ENCODE data around the gene HDAC8. TPM values are rescaled to one million over a fixed set of nuclear protein-coding genes. Genes with fewer than 3 reads are reported as not detected.

Gene HDAC8
- total and polyA plus RNA-seq, 9 of the 15 experiments (the other 6 are each of a cell fraction or from before 2014, with no cell fraction given), result 18.9 to 53.8 (median 28.7) TPM

DNA sequence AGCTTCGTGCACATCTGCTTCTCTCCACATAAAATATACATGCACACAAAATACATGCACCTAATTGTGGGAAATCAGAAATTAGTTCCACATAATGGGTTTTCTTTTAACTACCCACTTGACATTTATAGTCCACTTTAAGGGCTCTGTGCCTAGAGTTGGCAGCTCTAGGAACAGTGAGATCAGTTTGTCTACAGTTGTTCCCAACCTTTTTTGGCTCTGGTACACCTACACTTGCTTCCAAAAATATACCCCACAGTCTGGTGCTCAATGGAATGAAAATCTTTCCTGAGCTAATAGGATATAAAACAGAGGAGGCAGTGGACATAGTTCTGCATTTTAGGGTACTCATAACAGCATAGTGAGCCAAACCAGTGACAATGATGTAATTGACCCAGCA, 36.1 kb downstream of the HDAC8 start:
- no peak overlapping the region for H3K27ac ChIP-seq (ENCODE audit: extremely low read depth, low read depth, low read length)
- TF ChIP-seq ZNF143 (CRISPR knock-in tag; IDR thresholded peaks at IDR 0.05) (no peak), ZNF217 (CRISPR knock-in tag; IDR thresholded peaks at IDR 0.05) (no peak), CTBP1 (IDR thresholded peaks at IDR 0.05; ENCODE audit: borderline replicate concordance) (no peak), ILF3 (IDR thresholded peaks at IDR 0.05; ENCODE audit: borderline replicate concordance) (no peak), ILK (tag; IDR thresholded peaks at IDR 0.05; ENCODE audit: borderline replicate concordance, low read depth) (no peak), SRSF7 (optimal IDR thresholded peaks at IDR 0.05; ENCODE audit: low read depth, low read length) (no peak), ZNF232 (CRISPR knock-in tag; IDR thresholded peaks at IDR 0.05) (no peak), SMARCC2 (IDR thresholded peaks at IDR 0.05; ENCODE audit: low read depth) (no peak), CCAR2 (IDR thresholded peaks at IDR 0.05; ENCODE audit: low read depth, low read length) (no peak), ZNF644 (tag; IDR thresholded peaks at IDR 0.05; ENCODE audit: low read depth) (no peak), BRD9 (IDR thresholded peaks at IDR 0.05; ENCODE audit: low read depth, partially characterized antibody) (no peak), SAFB2 (IDR thresholded peaks at IDR 0.05; ENCODE audit: borderline replicate concordance, low read depth, low read length, severe bottlenecking) (no peak), DPF2 (IDR thresholded peaks at IDR 0.05) (no peak), ZNF197 (CRISPR knock-in tag; IDR thresholded peaks at IDR 0.05; ENCODE audit: low read depth) (no peak)
- TF ChIP-seq, protein P1, sequence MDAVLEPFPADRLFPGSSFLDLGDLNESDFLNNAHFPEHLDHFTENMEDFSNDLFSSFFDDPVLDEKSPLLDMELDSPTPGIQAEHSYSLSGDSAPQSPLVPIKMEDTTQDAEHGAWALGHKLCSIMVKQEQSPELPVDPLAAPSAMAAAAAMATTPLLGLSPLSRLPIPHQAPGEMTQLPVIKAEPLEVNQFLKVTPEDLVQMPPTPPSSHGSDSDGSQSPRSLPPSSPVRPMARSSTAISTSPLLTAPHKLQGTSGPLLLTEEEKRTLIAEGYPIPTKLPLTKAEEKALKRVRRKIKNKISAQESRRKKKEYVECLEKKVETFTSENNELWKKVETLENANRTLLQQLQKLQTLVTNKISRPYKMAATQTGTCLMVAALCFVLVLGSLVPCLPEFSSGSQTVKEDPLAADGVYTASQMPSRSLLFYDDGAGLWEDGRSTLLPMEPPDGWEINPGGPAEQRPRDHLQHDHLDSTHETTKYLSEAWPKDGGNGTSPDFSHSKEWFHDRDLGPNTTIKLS (IDR thresholded peaks at IDR 0.05; ENCODE audit: borderline replicate concordance, low read depth), result no peak

More for the DNA sequence above, 36.1 kb downstream of the HDAC8 start:
- H2AFZ ChIP-seq (ENCODE audit: low read depth, low read length), result no peak overlapping the region
- ChIA-PET POLR2A (interaction anchor here (1.2 kb wide), 1 partner anchor 12 kb away, joined by 3 read pairs; no protein-coding TSS in a partner anchor), CTCF (ENCODE audit: low intra/inter-chr PET ratio) (no interaction called here)
- H3K27me3 ChIP-seq (ENCODE audit: control insufficient read depth in 2 of 2, insufficient read depth in 2 of 2, low read length in 2 of 2), result no peaks in the 10 kb centered on the region
- no peaks in the 10 kb centered on the region for H4K20me1 ChIP-seq (replicated peaks; ENCODE audit: control insufficient read depth, insufficient read depth, low read length)
- H3K9ac ChIP-seq (ENCODE audit: insufficient read depth in 1 of 2, low read depth in 2 of 2, low read length in 2 of 2), result no peak overlapping the region
- DNase-seq (ENCODE audit: extremely low read depth in 1 of 4, low spot score in 3 of 4), result no peak
- H3K9me1 ChIP-seq (ENCODE audit: control insufficient read depth, insufficient read depth, low read length), result no peaks in the 10 kb centered on the region
- H3K4me2 ChIP-seq (ENCODE audit: insufficient read depth, low read length), result no peak overlapping the region
- H3K4me1 ChIP-seq (replicated peaks in 1 of 2; ENCODE audit: control insufficient read depth in 2 of 2, insufficient read depth in 2 of 2, low read length in 2 of 2), result no peaks in the 10 kb centered on the region; a peak in 2 of 5 replicates
- intact Hi-C loops (cut with micrococcal nuclease), result no loop called here
- H3K4me3 ChIP-seq, result no peak overlapping the region
- 55% methylated on average over 1 of the region's 1 CpG for WGBS (ENCODE audit: insufficient coverage, low coverage, missing lambda C conversion rate)
- no peaks in the 10 kb centered on the region; the same call in 2 of the 3 replicates for H3K36me3 ChIP-seq (ENCODE audit: control insufficient read depth, insufficient read depth, low read length)
- no peak for ATAC-seq
- in situ Hi-C loops (cut with MboI), result loop anchor here (25.0 kb wide), 1 partner anchor 224 kb away; the partner anchor contains the start of gene CITED1
- H3K9me3 ChIP-seq (replicated peaks; ENCODE audit: control insufficient read depth, insufficient read depth, low read depth, low read length), result no peaks in the 10 kb centered on the region
- no TSS peak for BruUV-seq (replicated peaks)
- H3K79me2 ChIP-seq (ENCODE audit: control insufficient read depth, insufficient read depth, low read length), result no peaks in the 10 kb centered on the region
- no peak for FAIRE-seq
